ENCODE measurements around the gene EHMT1. TPM values are rescaled to one million over a fixed set of nuclear protein-coding genes. Genes with fewer than 3 reads are reported as not detected.
A peak's percentile ranks its signal among the peaks of the same experiment; 100 is the strongest.

Gene EHMT1
- total and polyA plus RNA-seq, 10 of the 15 experiments (the other 5 are each of a cell fraction or from before 2014, with no cell fraction given), result 2.9 to 100 (median 48.1) TPM

DNA sequence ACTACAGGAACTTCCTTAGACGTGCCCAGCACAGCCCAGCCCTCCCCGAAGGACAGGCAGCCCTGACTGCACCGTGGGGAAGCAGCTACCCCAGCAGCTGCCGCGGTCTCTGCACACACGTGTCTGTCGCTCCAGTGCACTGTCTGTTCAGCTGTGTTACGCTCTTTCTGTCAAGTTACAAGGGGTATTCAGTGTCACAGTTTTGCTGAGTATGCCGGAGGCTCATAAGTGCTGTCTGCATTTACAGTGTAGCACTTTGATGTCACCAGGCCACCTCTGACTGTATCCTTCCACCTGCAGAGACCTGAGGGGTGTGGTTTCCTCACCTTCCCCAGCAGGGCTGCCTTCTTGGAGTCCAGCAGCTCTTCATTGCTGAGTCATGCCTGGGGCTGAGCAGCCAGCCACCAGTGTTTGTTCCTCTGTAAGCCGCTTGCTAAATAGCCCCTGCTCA, 126.8 kb downstream of the EHMT1 start:
- DNase-seq (ENCODE audit: low read depth, low spot score) (peak; percentile 77), ATAC-seq (peak; percentile 83), FAIRE-seq (peak; percentile 86)
- ChIA-PET POLR2A (interaction anchor here (5.5 kb wide), 1 partner anchor 14 kb away, joined by 59 read pairs; no protein-coding TSS in a partner anchor), CTCF (interaction anchor here (0.9 to 3.9 kb wide), 7 partner anchors 9 to 72 kb away, joined by 3 to 23 read pairs (median 5); no protein-coding TSS in a partner anchor), RAD21 (ENCODE audit: unreplicated experiment) (interaction anchor here (0.7 to 4.3 kb wide), 5 partner anchors 14 to 122 kb away, joined by 3 to 65 read pairs (median 3); no protein-coding TSS in a partner anchor), SMC1A (ENCODE audit: uncharacterized antibody, unreplicated experiment) (interaction anchor here (0.8 to 4.3 kb wide), 11 partner anchors 10 to 148 kb away, joined by 3 to 42 read pairs (median 5); no protein-coding TSS in a partner anchor)
- intact Hi-C loops (cut with micrococcal nuclease; ENCODE audit: unreplicated experiment), result loop anchor here (1.0 kb wide), 1 partner anchor 12 kb away; no protein-coding TSS in a partner anchor
- peaks cover 12 to 16% of the 10 kb centered on the region in 2 experiments for H3K36me3 ChIP-seq (ENCODE audit: control insufficient read depth in 2 of 2, insufficient read depth in 2 of 2, low read length in 1 of 2)
- H3K4me3 ChIP-seq, result peak overlapping the region; percentile 16; the same call in 1 of the 2 replicates
- H3K4me1 ChIP-seq (ENCODE audit: control insufficient read depth, insufficient read depth, low read length), result peaks cover 50% of the 10 kb centered on the region
- H3K9ac ChIP-seq (ENCODE audit: control insufficient read depth, insufficient read depth, low read length), result peak overlapping the region; percentile 62
- 4% methylated on average over 10 of the region's 10 CpGs for WGBS (ENCODE audit: insufficient coverage, insufficient replicate concordance, low lambda C conversion rate, missing lambda C conversion rate)
- H3K79me2 ChIP-seq (ENCODE audit: control insufficient read depth, insufficient read depth, low read length), result peaks cover 18% of the 10 kb centered on the region
- H3K27ac ChIP-seq (ENCODE audit: control insufficient read depth, insufficient read depth), result peak overlapping the region; percentile 77
- BruUV-seq (replicated peaks), result no TSS peak
- no peak overlapping the region for H2AFZ ChIP-seq (ENCODE audit: control insufficient read depth, low read depth, low read length)
- peak overlapping the region; percentile 86 for H3K4me2 ChIP-seq (ENCODE audit: control insufficient read depth, insufficient read depth)
- H3K9me3 ChIP-seq (replicated peaks; ENCODE audit: control insufficient read depth, insufficient read depth, low read length), result no peaks in the 10 kb centered on the region
- no peaks in the 10 kb centered on the region for H3K27me3 ChIP-seq (replicated peaks in 1 of 2; ENCODE audit: control insufficient read depth in 2 of 2, insufficient read depth in 2 of 2, low read length in 1 of 2)
- in situ Hi-C loops (cut with MboI), result no loop called here
- no peaks in the 10 kb centered on the region for H4K20me1 ChIP-seq (ENCODE audit: control insufficient read depth, insufficient read depth)
- TF ChIP-seq LARP7 (IDR thresholded peaks at IDR 0.05) (peak; percentile 50), MTA2 (IDR thresholded peaks at IDR 0.05; ENCODE audit: low read depth) (peak; percentile 49; the same call in 1 of the 2 replicates), SIN3A (IDR thresholded peaks at IDR 0.05; ENCODE audit: low read depth, low read length) (0 out of 2 replicates have a peak, but pooled peaks have one; percentile 78), GATAD2B (conservative IDR thresholded peaks at IDR 0.05; ENCODE audit: low read depth) (peak; percentile 29; the same call in 1 of the 2 replicates), RUNX3 (IDR thresholded peaks at IDR 0.05; ENCODE audit: low read length) (peak; percentile 65), ZSCAN29 (IDR thresholded peaks at IDR 0.05) (no peak), ZNF274 (IDR thresholded peaks at IDR 0.05; ENCODE audit: insufficient read depth, insufficient read length) (no peak)
- TF ChIP-seq, protein P1, sequence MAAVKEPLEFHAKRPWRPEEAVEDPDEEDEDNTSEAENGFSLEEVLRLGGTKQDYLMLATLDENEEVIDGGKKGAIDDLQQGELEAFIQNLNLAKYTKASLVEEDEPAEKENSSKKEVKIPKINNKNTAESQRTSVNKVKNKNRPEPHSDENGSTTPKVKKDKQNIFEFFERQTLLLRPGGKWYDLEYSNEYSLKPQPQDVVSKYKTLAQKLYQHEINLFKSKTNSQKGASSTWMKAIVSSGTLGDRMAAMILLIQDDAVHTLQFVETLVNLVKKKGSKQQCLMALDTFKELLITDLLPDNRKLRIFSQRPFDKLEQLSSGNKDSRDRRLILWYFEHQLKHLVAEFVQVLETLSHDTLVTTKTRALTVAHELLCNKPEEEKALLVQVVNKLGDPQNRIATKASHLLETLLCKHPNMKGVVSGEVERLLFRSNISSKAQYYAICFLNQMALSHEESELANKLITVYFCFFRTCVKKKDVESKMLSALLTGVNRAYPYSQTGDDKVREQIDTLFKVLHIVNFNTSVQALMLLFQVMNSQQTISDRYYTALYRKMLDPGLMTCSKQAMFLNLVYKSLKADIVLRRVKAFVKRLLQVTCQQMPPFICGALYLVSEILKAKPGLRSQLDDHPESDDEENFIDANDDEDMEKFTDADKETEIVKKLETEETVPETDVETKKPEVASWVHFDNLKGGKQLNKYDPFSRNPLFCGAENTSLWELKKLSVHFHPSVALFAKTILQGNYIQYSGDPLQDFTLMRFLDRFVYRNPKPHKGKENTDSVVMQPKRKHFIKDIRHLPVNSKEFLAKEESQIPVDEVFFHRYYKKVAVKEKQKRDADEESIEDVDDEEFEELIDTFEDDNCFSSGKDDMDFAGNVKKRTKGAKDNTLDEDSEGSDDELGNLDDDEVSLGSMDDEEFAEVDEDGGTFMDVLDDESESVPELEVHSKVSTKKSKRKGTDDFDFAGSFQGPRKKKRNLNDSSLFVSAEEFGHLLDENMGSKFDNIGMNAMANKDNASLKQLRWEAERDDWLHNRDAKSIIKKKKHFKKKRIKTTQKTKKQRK (IDR thresholded peaks at IDR 0.05; ENCODE audit: low read depth, low read length), result no peak
- TF ChIP-seq, protein P2, sequence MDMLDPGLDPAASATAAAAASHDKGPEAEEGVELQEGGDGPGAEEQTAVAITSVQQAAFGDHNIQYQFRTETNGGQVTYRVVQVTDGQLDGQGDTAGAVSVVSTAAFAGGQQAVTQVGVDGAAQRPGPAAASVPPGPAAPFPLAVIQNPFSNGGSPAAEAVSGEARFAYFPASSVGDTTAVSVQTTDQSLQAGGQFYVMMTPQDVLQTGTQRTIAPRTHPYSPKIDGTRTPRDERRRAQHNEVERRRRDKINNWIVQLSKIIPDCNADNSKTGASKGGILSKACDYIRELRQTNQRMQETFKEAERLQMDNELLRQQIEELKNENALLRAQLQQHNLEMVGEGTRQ (IDR thresholded peaks at IDR 0.05; ENCODE audit: borderline replicate concordance, low read depth, low read length), result no peak
- TF ChIP-seq, protein P3, sequence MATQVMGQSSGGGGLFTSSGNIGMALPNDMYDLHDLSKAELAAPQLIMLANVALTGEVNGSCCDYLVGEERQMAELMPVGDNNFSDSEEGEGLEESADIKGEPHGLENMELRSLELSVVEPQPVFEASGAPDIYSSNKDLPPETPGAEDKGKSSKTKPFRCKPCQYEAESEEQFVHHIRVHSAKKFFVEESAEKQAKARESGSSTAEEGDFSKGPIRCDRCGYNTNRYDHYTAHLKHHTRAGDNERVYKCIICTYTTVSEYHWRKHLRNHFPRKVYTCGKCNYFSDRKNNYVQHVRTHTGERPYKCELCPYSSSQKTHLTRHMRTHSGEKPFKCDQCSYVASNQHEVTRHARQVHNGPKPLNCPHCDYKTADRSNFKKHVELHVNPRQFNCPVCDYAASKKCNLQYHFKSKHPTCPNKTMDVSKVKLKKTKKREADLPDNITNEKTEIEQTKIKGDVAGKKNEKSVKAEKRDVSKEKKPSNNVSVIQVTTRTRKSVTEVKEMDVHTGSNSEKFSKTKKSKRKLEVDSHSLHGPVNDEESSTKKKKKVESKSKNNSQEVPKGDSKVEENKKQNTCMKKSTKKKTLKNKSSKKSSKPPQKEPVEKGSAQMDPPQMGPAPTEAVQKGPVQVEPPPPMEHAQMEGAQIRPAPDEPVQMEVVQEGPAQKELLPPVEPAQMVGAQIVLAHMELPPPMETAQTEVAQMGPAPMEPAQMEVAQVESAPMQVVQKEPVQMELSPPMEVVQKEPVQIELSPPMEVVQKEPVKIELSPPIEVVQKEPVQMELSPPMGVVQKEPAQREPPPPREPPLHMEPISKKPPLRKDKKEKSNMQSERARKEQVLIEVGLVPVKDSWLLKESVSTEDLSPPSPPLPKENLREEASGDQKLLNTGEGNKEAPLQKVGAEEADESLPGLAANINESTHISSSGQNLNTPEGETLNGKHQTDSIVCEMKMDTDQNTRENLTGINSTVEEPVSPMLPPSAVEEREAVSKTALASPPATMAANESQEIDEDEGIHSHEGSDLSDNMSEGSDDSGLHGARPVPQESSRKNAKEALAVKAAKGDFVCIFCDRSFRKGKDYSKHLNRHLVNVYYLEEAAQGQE (IDR thresholded peaks at IDR 0.05; ENCODE audit: low read depth, low read length), result no peak
- TF ChIP-seq, protein P4, sequence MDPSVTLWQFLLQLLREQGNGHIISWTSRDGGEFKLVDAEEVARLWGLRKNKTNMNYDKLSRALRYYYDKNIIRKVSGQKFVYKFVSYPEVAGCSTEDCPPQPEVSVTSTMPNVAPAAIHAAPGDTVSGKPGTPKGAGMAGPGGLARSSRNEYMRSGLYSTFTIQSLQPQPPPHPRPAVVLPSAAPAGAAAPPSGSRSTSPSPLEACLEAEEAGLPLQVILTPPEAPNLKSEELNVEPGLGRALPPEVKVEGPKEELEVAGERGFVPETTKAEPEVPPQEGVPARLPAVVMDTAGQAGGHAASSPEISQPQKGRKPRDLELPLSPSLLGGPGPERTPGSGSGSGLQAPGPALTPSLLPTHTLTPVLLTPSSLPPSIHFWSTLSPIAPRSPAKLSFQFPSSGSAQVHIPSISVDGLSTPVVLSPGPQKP (IDR thresholded peaks at IDR 0.05; ENCODE audit: low read depth, low read length), result no peak
- TF ChIP-seq, protein P5, sequence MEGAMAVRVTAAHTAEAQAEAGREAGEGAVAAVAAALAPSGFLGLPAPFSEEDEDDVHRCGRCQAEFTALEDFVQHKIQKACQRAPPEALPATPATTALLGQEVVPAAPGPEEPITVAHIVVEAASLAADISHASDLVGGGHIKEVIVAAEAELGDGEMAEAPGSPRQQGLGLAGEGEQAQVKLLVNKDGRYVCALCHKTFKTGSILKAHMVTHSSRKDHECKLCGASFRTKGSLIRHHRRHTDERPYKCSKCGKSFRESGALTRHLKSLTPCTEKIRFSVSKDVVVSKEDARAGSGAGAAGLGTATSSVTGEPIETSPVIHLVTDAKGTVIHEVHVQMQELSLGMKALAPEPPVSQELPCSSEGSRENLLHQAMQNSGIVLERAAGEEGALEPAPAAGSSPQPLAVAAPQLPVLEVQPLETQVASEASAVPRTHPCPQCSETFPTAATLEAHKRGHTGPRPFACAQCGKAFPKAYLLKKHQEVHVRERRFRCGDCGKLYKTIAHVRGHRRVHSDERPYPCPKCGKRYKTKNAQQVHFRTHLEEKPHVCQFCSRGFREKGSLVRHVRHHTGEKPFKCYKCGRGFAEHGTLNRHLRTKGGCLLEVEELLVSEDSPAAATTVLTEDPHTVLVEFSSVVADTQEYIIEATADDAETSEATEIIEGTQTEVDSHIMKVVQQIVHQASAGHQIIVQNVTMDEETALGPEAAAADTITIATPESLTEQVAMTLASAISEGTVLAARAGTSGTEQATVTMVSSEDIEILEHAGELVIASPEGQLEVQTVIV (IDR thresholded peaks at IDR 0.05; ENCODE audit: borderline replicate concordance, partially characterized antibody), result no peak

All from GM12878 (cell line).